HG02884 (cell line): ENCODE measurements around the gene RNF111.
A peak's percentile ranks its signal among the peaks of the same experiment; 100 is the strongest.
"Not testable (repeated sequence)": the region's sequence is repeated elsewhere in the genome, so short reads cannot be mapped to it uniquely, and the experiment has no call there.

Experiments
- ATAC-seq: cut with Tn5 transposase; IDR thresholded peaks from one replicate; pipeline ENCODE4 v1.9.1; 2021; ENCODE audit warnings: mild to moderate bottlenecking, moderate library complexity; ENCODE audit not compliant: unreplicated experiment

The RNF111 gene

GRCh38 chr15:59052915-59053407 is 65.5 kb downstream of the RNF111 start:
- no peak for ATAC-seq

- ATAC-seq = no peak
These were observed 66.0 kb downstream of the RNF111 start for GRCh38 chr15:59053482-59053881.

- ATAC-seq = no peak
These were observed 71.7 kb downstream of the RNF111 start for GRCh38 chr15:59059076-59059597.

GRCh38 chr15:59060348-59060747 is 72.9 kb downstream of the RNF111 start:
- no peak for ATAC-seq

- no peak for ATAC-seq
These were observed 75.6 kb downstream of the RNF111 start for GRCh38 chr15:59063042-59063441.

GRCh38 chr15:59069430-59069829 is 82.0 kb downstream of the RNF111 start:
- no peak for ATAC-seq

- no peak for ATAC-seq
These were observed 87.1 kb downstream of the RNF111 start for GRCh38 chr15:59074607-59075006.

- no peak for ATAC-seq
These were observed 100.3 kb downstream of the RNF111 start for GRCh38 chr15:59087731-59088130.

GRCh38 chr15:59094077-59094476 is 106.6 kb downstream of the RNF111 start:
- ATAC-seq = no peak

- no peak for ATAC-seq
These were observed 109.0 kb downstream of the RNF111 start for GRCh38 chr15:59096429-59096828.

GRCh38 chr15:59099162-59099685 is 111.8 kb downstream of the RNF111 start:
- no peak for ATAC-seq

GRCh38 chr15:59104602-59104911 is 117.1 kb downstream of the RNF111 start:
- no peak for ATAC-seq

- ATAC-seq = peak; percentile 98
These were observed 117.7 kb downstream of the RNF111 start, which contains the start of gene CCNB2 for GRCh38 chr15:59104912-59105732. TSS of gene CCNB2 (plus strand) at chr15:59105146. CDS start at chr15:59105269, 123 bp downstream.

- no peak for ATAC-seq
These were observed 118.4 kb downstream of the RNF111 start for GRCh38 chr15:59105854-59106253.

GRCh38 chr15:59111251-59111650 is 123.8 kb downstream of the RNF111 start:
- no peak for ATAC-seq

- ATAC-seq = no peak
These were observed 127.6 kb downstream of the RNF111 start for GRCh38 chr15:59115047-59115446.

GRCh38 chr15:59116141-59116540 is 128.7 kb downstream of the RNF111 start:
- no peak for ATAC-seq

- no peak for ATAC-seq
These were observed 129.3 kb downstream of the RNF111 start for GRCh38 chr15:59116771-59117170.

GRCh38 chr15:59119625-59120024 is 132.2 kb downstream of the RNF111 start:
- no peak for ATAC-seq

GRCh38 chr15:59120937-59121336 is 133.5 kb downstream of the RNF111 start:
- no peak for ATAC-seq

GRCh38 chr15:59124261-59124660 is 136.8 kb downstream of the RNF111 start:
- no peak for ATAC-seq

GRCh38 chr15:59125683-59126082 is 138.2 kb downstream of the RNF111 start:
- ATAC-seq = not testable (repeated sequence)
